WTC11 (cell line): Measurements from ENCODE around the gene ASIP. TPM values are rescaled to one million over a fixed set of nuclear protein-coding genes. Genes with fewer than 3 reads are reported as not detected.

ENCODE experiments used
- ATAC-seq: fragments of 200-7000 bp; cut with Tn5 transposase; 2 replicates; pipeline ENCODE4 v1.10.0; 2021; ENCODE audit warnings: mild to moderate bottlenecking, moderate library complexity
- CTCF ChIA-PET: fragments of 300-600 bp; sonication (Branson Sonifier 250); formaldehyde crosslinking; loops from one replicate; lab custom pipeline; 2021; ENCODE audit warnings: antibody characterized with exemption; lab: Charles Lee
- POLR2A ChIA-PET: fragments of 350-600 bp; sonication (Branson Sonifier 250); formaldehyde crosslinking; loops from one replicate; lab custom pipeline; 2021; ENCODE audit warnings: antibody characterized with exemption; lab: Charles Lee
- DNase-seq: peaks from one replicate; pipeline ENCODE4 v3.0.0; 2021; ENCODE audit warnings: low spot score
- H3K27ac Mint-ChIP-seq: 2 replicates; pipeline ENCODE4 v1.8.0; 2021; ENCODE audit warnings: mixed read lengths
- H3K27me3 Mint-ChIP-seq: 2 replicates; pipeline ENCODE4 v1.8.0; 2021; ENCODE audit warnings: low read depth, mild to moderate bottlenecking, moderate library complexity, mixed read lengths
- H3K36me3 Mint-ChIP-seq: 2 replicates; pipeline ENCODE4 v1.8.0; 2021; ENCODE audit warnings: mixed read lengths
- H3K4me1 Mint-ChIP-seq: 2 replicates; pipeline ENCODE4 v1.8.0; 2022; ENCODE audit warnings: mixed read lengths
- H3K4me3 Mint-ChIP-seq: 2 replicates; pipeline ENCODE4 v1.8.0; 2021; ENCODE audit warnings: mild to moderate bottlenecking, moderate library complexity, mixed read lengths
- H3K9me3 Mint-ChIP-seq: 2 replicates; pipeline ENCODE4 v1.8.0; 2021; ENCODE audit warnings: mixed read lengths
- ATF1 ChIP-seq: sonication (generic); formaldehyde crosslinking; IDR thresholded peaks from 2 replicates; pipeline ENCODE4 v1.8.1; 2023; ENCODE audit warnings: mild to moderate bottlenecking, moderate library complexity, missing genetic modification reagents
- ATF6 ChIP-seq: sonication (generic); formaldehyde crosslinking; IDR thresholded peaks from 2 replicates; pipeline ENCODE4 v1.8.1; 2023; ENCODE audit warnings: mild to moderate bottlenecking, missing genetic modification reagents
- CREM ChIP-seq: sonication (generic); formaldehyde crosslinking; IDR thresholded peaks from 2 replicates; pipeline ENCODE4 v1.8.1; 2022; ENCODE audit warnings: mild to moderate bottlenecking, missing genetic modification reagents, moderate library complexity
- CTCF ChIP-seq: fragments of 200-600 bp; IDR thresholded peaks from 2 replicates; pipeline ENCODE4 v1.8.0; 2022; ENCODE audit warnings: antibody characterized with exemption
- E2F4 ChIP-seq: sonication (generic); formaldehyde crosslinking; IDR thresholded peaks from 2 replicates; pipeline ENCODE4 v1.8.1; 2022; ENCODE audit warnings: low read depth, mild to moderate bottlenecking, moderate library complexity, missing genetic modification reagents, borderline replicate concordance
- EMX1 ChIP-seq: fragments of 250-450 bp; sonication (Bioruptor Pico); IDR thresholded peaks from 2 replicates; pipeline ENCODE4 v1.8.0; 2021; ENCODE audit warnings: mild to moderate bottlenecking
- FOXK1 ChIP-seq: sonication (generic); formaldehyde crosslinking; IDR thresholded peaks from 2 replicates; pipeline ENCODE4 v1.8.0; 2022; ENCODE audit warnings: mild to moderate bottlenecking, moderate library complexity, missing genetic modification reagents
- FOXP4 ChIP-seq: sonication (generic); formaldehyde crosslinking; IDR thresholded peaks from 2 replicates; pipeline ENCODE4 v1.8.0; 2022; ENCODE audit warnings: mild to moderate bottlenecking, missing genetic modification reagents
- GABPB1 ChIP-seq: sonication (generic); formaldehyde crosslinking; IDR thresholded peaks from 2 replicates; pipeline ENCODE4 v1.8.1; 2023; ENCODE audit warnings: mild to moderate bottlenecking, missing genetic modification reagents
- GTF2I ChIP-seq: fragments of 250-450 bp; sonication (Bioruptor Pico); conservative IDR thresholded peaks from 2 replicates; pipeline ENCODE4 v1.4.0; 2021; ENCODE audit warnings: mild to moderate bottlenecking
- HMGXB4 ChIP-seq: sonication (generic); formaldehyde crosslinking; IDR thresholded peaks from 2 replicates; pipeline ENCODE4 v1.8.1; 2023; ENCODE audit warnings: mild to moderate bottlenecking, moderate library complexity, missing genetic modification reagents
- JUN ChIP-seq: sonication (generic); formaldehyde crosslinking; IDR thresholded peaks from 2 replicates; pipeline ENCODE4 v1.8.0; 2023; ENCODE audit warnings: mild to moderate bottlenecking, missing genetic modification reagents
- KAT7 ChIP-seq: sonication (generic); formaldehyde crosslinking; IDR thresholded peaks from 2 replicates; pipeline ENCODE4 v1.8.1; 2023; ENCODE audit warnings: missing genetic modification reagents, mild to moderate bottlenecking, borderline replicate concordance
- RELA ChIP-seq: sonication (generic); formaldehyde crosslinking; IDR thresholded peaks from 2 replicates; pipeline ENCODE4 v1.8.1; 2022; ENCODE audit warnings: missing genetic modification reagents, mild to moderate bottlenecking, borderline replicate concordance
- SP1 ChIP-seq: sonication (generic); formaldehyde crosslinking; conservative IDR thresholded peaks from 2 replicates; pipeline ENCODE4 v1.8.1; 2022; ENCODE audit warnings: missing genetic modification reagents
- TEAD4 ChIP-seq: sonication (generic); formaldehyde crosslinking; IDR thresholded peaks from 2 replicates; pipeline ENCODE4 v1.8.0; 2022; ENCODE audit warnings: mild to moderate bottlenecking, missing genetic modification reagents
- USF2 ChIP-seq: sonication (generic); formaldehyde crosslinking; IDR thresholded peaks from 2 replicates; pipeline ENCODE4 v1.8.1; 2023; ENCODE audit warnings: mild to moderate bottlenecking, missing genetic modification reagents, moderate library complexity
- ZMAT4 ChIP-seq: fragments of 250-450 bp; sonication (Bioruptor Pico); IDR thresholded peaks from 2 replicates; pipeline ENCODE4 v1.9.0; 2021; ENCODE audit warnings: mild to moderate bottlenecking
- ZNF219 ChIP-seq: sonication (generic); formaldehyde crosslinking; IDR thresholded peaks from 2 replicates; pipeline ENCODE4 v1.8.0; 2023; ENCODE audit warnings: missing genetic modification reagents, mild to moderate bottlenecking, borderline replicate concordance
- ZNF232 ChIP-seq: sonication (generic); formaldehyde crosslinking; IDR thresholded peaks from 2 replicates; pipeline ENCODE4 v1.8.0; 2022; ENCODE audit warnings: mild to moderate bottlenecking, missing genetic modification reagents
- ZNF263 ChIP-seq: sonication (generic); formaldehyde crosslinking; IDR thresholded peaks from 2 replicates; pipeline ENCODE4 v1.8.1; 2022; ENCODE audit warnings: low read depth, mild to moderate bottlenecking, moderate library complexity, missing genetic modification reagents
- ZNF425 ChIP-seq: fragments of 250-450 bp; sonication (Bioruptor Pico); conservative IDR thresholded peaks from 2 replicates; pipeline ENCODE4 v1.9.0; 2021; ENCODE audit warnings: mild to moderate bottlenecking
- ZNF671 ChIP-seq: fragments of 250-450 bp; sonication (Bioruptor Pico); IDR thresholded peaks from 2 replicates; pipeline ENCODE4 v1.8.0; 2021; ENCODE audit warnings: mild to moderate bottlenecking
- total RNA-seq: library from RNA; stranded (reverse); gene quantifications from 3 replicates; pipeline ENCODE4 v1.2.3, GENCODE V29; 2021

The ASIP gene
- total RNA-seq, 1 experiment from 2014 or later: not detected

- CTCF ChIA-PET: interaction anchor here (0.5 to 2.8 kb wide), 7 partner anchors 9 to 366 kb away, joined by 4 to 47 read pairs (median 5); partner anchors contain the start of genes DYNLRB1 and ITCH
- H3K4me1 Mint-ChIP-seq: no peaks in the 10 kb centered on the region; the same call in 1 of the 2 replicates
- H3K27me3 Mint-ChIP-seq: no peaks in the 10 kb centered on the region
- peak within 1 kb of the TSS; percentile 96 for H3K27ac Mint-ChIP-seq
- H3K36me3 Mint-ChIP-seq: peaks cover 3% of the 10 kb centered on the region; the same call in 1 of the 2 replicates
- ATAC-seq (peak; percentile 88), DNase-seq (peak; percentile 99)
- H3K9me3 Mint-ChIP-seq: no peaks in the 10 kb centered on the region
- POLR2A ChIA-PET: interaction anchor here (0.6 to 1.6 kb wide), 9 partner anchors 8 to 213 kb away, joined by 3 to 10 read pairs (median 3); partner anchors contain the start of genes DYNLRB1, EIF2S2 and ITCH
- H3K4me3 Mint-ChIP-seq: no peak within 1 kb of the TSS; the same call in none of the 2 replicates
- no peak for TF ChIP-seq ZMAT4 (CRISPR knock-in tag)
- peak; percentile 70; the same call in 1 of the 2 replicates for TF ChIP-seq E2F4 (CRISPR knock-in tag)
- no peak for TF ChIP-seq ZNF671 (CRISPR knock-in tag)
- peak; percentile 77; the same call in 1 of the 2 replicates for TF ChIP-seq JUN (CRISPR knock-in tag)
- TF ChIP-seq CTCF: no peak
- 0 out of 2 replicates have a peak, but pooled peaks have one; percentile 68 for TF ChIP-seq RELA (CRISPR knock-in tag)
- TF ChIP-seq GTF2I: no peak
- TF ChIP-seq SP1: peak; percentile 73
- TF ChIP-seq USF2 (CRISPR knock-in tag): 0 out of 2 replicates have a peak, but pooled peaks have one; percentile 42
- peak; percentile 57 for TF ChIP-seq FOXP4
- TF ChIP-seq ZNF232 (CRISPR knock-in tag): peak; percentile 58; the same call in 1 of the 2 replicates
- TF ChIP-seq FOXK1 (CRISPR knock-in tag): 0 out of 2 replicates have a peak, but pooled peaks have one; percentile 64
- peak; percentile 76 for TF ChIP-seq GABPB1
- TF ChIP-seq ATF6 (CRISPR knock-in tag): no peak
- TF ChIP-seq KAT7 (CRISPR knock-in tag): 0 out of 2 replicates have a peak, but pooled peaks have one; percentile 73
- TF ChIP-seq ZNF263 (CRISPR knock-in tag): peak; percentile 46; the same call in 1 of the 2 replicates
- TF ChIP-seq TEAD4 (CRISPR knock-in tag): 0 out of 2 replicates have a peak, but pooled peaks have one; percentile 8
- TF ChIP-seq EMX1 (CRISPR knock-in tag): 0 out of 2 replicates have a peak, but pooled peaks have one; percentile 41
- peak; percentile 79; the same call in 1 of the 2 replicates for TF ChIP-seq HMGXB4 (CRISPR knock-in tag)
- TF ChIP-seq CREM: peak; percentile 61; the same call in 1 of the 2 replicates
- no peak for TF ChIP-seq ZNF425 (CRISPR knock-in tag)
- peak; percentile 76; the same call in 1 of the 2 replicates for TF ChIP-seq ATF1 (CRISPR knock-in tag)
- 0 out of 2 replicates have a peak, but pooled peaks have one; percentile 30 for TF ChIP-seq ZNF219 (CRISPR knock-in tag)
Measured at GRCh38 chr20:34302723-34303533, 61.7 kb downstream of the ASIP start, which contains the start of gene AHCY. AHCY (minus strand) TSS chr20:34303355; CDS start chr20:34303270, 85 bp downstream.
